Middle frontal gyrus (tissue), 1 donor: Measurements from ENCODE around the gene AGPAT3.

Experiments
- DNase-seq: peaks from one replicate; pipeline ENCODE4 v3.0.0-alpha.2; 2015; ENCODE audit warnings: low spot score; ENCODE audit errors: extremely low spot score

Gene AGPAT3

DNA sequence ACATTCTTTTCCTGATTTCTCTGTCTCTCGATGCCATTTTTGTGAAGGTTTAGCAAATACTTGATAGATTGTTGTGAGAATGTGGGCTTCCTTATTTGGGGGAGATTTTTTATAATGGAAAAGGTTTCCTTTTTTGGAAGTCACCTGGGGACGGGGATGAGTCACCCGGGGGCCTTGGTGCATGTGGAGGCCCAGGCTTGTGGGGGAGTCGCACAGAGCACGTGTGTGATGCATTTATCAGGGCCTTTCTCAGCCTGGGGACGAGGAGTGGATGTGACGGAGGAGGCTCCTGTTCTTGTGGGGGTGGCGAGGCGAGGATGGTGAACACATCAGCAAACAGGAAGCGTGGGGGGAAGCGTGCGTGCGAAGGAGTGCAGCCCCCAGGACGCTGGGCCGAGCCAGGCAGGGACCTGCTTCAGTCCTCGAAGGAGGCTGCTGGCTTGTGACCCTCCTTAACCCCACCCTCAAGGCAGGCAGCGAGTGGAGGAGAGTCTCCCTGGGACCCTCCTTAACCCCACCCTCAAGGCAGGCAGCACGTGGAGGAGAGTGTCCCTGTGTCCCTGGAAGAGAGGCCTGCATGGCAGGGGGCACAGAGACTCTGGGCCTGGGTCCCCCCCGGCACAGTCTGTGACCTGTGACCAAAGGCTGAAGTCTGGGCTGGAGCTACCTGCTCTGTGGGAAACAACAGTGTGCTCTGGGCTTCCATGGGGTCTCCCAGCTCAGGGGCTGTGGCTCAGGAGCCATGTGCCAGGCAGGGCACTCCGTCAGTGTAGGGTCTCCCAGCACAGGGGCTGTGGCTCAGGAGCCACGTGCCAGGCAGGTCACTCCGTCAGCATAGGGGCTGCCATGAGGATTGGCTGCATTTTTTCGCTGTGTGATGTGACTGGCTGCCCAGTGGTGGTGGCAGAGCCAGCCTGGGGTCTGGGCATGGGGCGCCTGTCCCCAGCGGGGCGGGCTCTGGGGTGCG, 57.2 kb downstream of the AGPAT3 start:
- no peak for DNase-seq

DNA sequence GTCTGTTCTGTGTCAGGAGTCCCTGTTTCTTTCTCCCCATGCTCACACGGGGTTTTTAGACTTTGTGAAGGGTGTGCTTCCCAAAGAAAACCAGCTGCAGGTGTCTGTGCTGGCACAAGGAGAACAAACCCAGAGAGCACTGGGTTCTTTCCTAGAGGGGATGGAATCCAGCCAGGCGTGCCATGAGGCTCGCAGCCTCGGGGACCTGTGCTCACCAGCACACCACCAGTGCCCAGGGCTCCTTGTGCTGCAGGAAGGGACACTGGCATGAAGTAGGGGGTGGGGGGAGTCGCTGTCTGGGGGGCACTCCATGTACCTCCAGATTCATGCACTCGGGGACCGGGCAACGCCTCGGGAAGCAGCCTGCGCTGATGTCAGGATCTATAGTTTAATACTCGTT, 57.9 kb downstream of the AGPAT3 start:
- DNase-seq: no peak

DNA sequence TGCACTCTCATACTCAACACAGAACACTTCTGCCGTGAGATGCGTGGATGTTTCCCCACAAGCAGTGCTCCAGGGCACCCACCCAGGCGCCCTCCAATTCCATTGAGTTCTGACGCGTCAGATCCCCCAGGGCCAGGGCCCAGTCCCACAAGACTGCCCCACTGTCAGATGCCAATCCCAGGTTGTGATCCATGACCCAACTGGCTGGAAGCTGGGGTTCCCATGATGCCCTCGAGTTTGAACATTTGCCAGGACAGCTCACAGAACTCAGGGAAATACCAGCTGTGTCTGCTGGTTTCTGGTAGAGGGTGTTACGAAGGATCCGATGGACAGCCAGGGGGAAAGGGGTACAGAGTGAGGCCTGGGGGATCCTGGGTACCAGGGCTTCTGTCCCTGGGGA, 58.4 kb downstream of the AGPAT3 start:
- no peak for DNase-seq

DNA sequence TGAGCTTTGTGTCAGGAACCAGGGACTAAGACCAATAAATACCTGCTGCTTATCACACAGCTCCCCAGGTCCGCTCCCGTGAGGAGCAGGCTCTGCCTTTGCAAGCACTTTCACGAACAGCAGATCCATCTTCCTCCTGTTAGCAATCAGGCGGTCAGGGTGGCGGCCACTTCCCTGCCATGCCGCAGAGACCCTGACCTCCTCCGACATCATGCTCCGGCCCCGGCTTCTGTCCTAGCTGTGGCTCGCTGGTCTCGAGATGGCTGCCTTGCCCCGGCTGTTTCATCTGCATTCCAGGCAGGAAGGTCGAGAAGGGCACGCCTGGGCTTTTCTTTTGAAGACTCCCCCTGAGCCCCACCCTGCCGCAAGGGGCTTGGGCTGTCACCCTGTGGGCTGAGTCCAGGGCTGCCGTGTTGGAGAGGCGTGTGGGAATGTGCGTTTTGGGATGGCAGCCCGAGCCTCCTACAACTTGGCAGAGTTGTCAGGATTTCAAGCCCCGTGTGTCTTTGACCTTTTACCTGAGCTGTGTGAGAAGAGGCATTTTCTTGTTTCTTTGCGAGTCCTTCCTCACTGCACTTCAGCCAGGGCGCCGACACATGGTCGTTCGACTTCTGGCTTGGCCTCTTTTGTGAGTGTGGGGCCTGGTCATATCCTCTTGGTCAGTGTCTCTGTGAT, 59.5 kb downstream of the AGPAT3 start:
- DNase-seq: no peak

DNA sequence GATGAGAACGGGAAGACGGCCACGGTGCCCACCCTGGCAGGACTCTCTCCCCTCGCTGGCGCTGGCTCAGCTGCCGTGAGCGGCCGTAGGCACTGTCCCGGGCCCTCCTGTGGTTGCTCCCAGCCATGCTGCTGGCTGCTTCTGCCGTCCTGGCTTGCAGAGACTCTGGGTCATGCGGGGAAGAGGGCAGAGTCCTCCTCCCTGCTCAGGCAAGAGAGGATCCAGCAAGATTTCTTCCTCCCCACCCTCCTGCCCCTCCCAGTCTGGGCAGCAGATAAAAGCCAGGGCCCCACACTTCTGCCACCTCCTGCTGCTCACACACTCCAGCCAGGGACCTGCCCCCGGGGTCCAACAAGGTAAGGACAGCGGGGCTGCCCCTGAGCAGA, 60.1 kb downstream of the AGPAT3 start:
- no peak for DNase-seq

DNA sequence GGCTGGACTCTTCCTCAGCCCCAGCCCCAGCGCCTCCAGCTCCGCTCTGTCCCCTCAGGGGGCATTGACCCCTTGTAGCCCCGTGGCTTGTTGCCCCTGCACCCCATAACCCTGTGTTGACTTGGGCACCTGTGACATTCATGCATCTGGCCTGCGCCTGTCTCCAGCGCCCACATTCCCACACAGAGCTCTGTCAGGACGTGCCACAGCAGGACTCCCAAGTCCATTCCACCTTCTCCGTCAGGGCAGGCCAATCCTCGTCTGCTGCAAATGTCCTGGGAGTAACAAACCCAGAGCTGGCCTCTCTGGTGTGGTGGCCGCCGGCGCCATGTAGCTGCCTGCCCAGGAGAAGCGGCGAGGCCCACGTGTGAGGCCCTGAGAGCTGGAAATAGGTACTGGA, 60.6 kb downstream of the AGPAT3 start:
- DNase-seq: no peak

DNA sequence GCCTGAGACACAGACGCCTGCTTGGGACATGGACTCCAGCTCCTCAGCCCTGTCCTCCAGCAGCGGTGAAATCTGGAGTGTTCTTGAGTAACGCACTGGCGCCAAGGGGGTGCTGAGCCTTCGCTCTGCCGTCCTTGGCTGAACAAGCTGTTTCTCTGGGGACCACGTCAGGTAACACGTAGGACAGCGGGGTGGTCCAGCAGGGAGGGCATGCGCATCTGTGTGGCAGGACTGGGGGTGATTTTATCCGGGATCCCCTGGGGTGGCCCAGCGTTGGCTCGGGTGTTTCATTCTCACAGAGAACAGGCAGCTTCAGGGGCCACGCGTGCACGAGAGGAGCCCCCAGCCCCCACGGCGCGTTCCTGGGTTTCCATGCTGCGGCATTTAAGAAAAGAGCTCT, 61.2 kb downstream of the AGPAT3 start:
- no peak for DNase-seq

DNA sequence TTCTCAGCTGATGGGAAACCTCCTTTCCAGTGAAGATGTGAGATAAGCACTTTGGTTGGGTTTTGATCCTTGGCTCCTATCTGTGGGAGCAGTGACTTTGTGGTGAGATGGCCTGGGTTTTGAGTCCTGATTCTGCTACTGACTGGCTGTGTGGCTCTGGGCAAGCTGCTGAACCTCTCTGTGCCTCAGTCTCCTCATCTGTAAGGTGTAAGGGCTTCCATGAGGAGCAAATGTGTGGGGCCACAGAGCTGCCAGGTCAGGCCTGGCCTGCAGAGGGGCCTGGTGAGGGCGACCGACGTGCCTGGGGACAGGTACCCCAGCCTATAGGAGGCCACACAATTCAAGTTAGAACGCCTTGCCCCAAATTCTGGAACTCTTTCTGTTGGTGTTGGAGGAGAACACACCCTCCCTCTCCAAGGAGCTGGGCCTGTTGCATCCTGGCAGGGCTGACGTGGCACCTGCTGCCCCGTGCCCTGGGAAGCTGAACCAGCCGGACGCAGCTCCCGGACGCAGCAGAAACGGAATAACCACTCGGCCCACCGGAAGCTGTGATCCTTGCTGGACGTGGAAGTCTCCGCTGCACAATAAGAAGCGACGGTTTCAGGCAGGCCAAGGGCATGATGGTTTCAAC, 62.7 kb downstream of the AGPAT3 start:
- DNase-seq: no peak

DNA sequence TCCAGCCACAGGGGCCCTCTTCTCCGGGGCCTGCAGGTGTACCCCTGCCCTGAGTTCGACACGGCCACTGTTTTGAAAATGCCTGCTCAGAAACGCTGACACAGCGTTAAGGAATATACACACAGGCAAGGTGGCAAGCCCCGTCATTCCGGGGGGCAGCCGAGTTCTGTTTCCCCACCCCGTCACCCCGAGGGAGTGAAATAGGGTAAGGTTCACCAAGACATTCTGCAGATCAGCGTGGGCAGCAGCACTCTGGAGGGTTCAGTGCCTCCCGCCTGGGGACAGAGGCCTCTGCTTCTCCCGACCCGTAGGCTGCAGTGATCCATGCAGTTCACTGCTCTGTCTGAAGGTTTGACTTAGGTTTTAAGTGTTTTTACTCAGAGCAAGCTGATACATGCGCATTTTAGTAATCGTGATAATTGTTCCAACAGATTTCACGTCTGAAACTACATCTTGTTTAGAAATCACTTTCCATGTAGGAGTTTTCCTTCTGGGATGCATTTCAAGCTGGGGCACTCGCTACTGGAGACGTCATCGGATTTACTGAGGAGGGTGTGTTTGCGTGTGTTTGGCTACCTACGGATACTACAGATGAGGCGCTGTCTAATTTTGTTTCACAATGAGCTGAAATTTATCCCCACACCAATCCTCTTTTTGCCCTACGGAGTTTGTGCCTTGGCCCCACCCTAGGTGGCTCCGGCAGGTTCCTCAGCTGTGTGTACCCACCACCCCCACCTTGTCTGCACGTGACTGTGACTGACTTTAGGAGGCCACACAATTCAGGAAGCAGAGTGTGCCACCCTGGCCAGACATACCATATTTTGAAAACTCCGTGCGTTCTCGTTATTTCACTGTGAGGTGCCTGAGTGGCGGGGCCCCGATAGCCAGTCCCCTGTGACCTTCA, 63.5 kb downstream of the AGPAT3 start:
- DNase-seq: no peak

DNA sequence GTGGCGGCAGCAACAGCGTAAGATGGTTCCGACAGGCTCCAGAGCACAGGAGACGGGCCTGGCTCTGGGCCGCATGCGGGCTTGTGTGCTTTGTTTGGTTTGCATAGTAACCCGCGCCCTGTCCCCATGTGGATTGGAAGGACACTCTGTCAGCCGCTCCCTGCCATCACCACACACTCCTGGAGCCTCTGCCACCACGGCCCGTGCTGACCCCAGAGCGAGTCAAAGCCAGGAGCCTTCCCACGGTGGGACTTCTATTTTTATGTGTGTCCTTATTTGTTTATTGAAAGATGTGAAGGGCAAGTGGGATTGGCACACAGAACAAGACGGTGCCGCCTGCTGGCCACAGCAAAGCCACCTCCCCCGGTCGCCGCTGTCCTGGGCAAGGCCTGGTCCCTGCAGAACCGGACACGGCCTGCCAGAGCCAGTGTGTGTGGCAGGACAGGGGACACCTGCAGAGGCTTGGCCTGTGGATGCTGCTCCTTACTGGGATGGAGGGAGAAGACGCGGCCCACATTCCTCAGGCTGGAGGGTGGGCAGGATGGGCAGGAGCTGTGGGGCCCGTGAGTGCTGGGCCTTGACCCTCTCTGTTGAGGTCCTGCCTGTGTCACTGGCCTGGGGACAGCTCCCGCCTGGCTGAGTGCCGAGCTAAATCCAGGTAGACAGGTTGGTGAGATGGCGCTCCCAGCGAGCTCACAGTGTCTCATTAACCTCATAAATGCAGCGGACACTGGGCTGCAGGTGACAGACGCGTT, 64.4 kb downstream of the AGPAT3 start:
- DNase-seq: no peak

DNA sequence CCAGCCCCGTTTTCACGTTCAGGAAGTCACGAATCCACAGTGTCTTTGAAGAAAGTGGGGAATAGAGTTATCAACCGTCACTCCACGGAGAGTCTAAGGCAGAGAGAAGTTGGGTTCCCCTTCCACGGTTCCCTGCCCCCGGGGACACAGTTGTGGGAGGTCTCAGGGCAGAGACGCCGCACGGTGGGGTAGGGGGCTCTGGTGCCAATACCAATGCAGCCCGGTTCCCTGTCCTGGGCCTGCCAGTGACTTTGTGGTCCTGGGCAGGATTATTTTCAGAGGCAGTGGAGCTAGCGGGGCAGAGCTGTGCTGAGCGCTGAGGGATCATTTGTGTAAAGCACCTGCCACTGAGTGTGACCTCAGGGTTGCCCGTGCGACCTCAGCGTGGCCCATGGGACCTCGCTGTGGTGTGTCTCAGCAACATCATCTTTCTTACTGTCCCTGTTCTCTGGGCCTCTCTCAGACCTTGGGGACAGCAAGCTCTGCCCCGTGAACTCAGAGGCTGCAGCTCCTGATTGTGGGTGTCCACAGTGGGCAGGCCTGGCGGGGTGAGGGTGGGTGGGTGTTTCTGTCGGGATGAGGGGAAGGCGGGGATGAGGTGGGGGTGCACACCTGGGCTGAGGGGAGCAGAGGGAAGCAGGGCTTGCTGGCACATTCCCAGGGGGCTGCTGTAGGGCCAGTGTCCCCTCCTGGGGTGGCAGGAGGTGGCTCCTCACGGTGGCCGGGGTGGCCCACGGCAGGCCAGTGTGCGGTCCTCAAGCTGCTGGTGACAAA, 65.2 kb downstream of the AGPAT3 start:
- no peak for DNase-seq

DNA sequence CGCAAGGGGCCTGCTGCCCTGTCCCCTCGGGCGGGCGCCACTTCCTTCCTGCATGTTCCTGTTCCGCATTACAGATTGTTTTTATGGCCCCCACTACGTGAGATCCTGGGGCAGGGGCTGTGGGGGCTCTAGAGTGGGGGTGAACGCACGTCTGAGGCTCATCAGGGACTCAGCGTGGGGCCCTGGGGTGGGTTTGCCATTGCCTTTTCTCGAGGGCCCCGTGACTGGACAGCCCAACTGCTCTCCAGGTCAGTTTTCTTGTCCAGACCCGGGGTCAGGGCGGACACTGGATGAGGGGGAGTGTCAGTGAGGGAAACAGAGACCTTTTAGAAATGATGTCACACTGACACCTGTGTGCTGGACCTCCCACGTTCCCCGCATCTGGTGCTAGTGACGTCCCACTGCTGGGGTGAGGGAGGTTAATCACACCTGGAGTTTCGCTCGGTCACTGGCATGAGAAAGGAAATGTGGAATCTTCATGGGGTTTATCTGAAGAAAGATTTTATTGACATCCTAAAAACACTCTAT, 65.9 kb downstream of the AGPAT3 start:
- no peak for DNase-seq

DNA sequence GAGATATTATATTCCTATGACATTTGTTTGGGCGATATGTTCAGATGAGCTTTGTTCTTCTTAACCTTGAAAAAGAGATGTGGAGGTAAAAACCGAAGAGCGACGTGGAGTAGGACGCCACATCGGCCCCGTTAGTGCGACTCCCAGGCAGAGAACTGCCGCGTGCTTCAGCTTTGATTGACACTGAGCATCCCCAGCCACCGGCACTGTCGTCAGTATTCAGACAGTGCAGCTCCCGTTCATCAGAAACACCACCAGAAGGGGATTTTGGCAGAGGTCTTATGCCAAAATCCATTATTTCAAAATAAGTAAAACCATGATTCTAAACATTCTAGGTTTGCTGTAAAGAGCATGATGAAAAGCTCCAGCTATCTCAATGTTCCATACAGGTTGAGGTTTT, 66.5 kb downstream of the AGPAT3 start:
- no peak for DNase-seq

DNA sequence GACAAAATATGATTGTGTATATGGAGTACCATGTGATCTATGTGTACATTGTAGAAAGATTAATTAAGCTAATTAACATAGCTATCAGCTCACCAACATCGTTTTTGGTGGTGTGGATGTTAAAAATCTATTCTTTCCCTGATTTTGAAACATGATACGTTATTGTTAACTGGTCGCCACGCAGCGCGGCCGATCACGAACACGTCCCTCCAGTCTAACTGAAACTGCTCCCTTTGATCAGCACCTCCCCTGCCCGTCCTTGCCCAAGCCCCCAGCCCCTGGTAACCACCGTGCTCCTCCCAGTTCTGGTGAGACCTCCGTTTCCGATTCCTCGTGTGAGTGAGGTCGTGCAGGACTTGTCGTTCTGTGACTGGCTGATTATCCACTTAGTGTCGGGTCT, 67.0 kb downstream of the AGPAT3 start:
- no peak for DNase-seq

DNA sequence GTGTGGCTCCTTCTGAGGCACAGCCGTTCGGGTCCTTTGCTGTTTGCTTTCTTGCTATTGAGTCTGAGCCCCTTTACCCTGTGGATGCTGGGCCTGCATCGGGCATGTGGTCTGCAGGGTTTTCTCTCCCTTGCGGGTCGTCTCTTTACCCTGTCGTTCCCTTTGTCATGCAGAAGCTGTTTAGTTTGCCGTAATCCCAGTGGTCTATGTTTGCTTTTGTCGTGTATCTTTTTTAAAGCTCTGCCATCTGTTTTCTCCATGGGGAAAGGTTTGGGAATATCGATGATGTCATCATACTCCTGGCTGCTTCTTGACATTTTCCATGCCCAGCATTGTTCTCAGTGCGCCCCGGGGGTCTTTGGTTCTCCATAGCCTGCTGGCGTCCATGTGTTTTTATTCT, 68.2 kb downstream of the AGPAT3 start:
- DNase-seq: no peak

DNA sequence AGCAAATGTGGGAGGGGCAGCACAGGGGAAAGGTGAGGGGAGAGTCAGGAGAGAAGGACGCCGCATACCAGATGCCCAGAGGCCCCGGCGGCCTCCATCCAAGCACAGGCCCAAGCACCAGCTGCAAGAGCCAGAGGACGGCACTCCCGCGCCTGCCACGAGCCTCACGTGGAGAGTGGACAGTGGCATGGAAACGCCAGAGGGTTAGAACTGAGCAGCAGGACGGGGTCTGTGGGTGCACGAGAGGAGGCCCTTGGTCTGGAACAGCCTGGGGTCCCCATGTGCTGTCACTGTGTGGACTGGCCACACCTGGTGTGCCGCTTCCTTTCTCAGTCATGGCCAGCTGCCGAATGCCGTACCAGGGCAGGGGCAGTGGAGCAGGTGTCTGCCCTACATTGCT, 68.7 kb downstream of the AGPAT3 start:
- no peak for DNase-seq

DNA sequence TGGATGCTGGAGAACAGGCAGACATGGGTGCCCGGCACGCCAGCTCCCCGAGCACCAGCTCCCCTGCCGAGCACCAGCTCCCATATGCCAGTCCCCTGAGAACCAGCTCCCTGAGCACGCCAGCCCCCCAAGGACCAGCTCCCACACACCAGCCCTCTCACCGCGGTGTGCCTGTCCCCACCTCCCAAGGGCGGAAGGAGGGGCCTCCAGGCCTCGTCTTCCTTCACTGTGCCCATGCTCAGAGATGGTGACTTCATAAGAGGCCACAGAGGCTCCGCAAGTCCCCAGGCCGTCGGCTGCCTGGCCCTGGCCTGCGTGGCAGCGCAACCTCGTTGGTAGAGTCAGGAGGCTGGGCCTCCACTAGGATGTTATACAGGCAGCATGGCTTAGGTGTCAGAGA, 69.1 kb downstream of the AGPAT3 start:
- no peak for DNase-seq

DNA sequence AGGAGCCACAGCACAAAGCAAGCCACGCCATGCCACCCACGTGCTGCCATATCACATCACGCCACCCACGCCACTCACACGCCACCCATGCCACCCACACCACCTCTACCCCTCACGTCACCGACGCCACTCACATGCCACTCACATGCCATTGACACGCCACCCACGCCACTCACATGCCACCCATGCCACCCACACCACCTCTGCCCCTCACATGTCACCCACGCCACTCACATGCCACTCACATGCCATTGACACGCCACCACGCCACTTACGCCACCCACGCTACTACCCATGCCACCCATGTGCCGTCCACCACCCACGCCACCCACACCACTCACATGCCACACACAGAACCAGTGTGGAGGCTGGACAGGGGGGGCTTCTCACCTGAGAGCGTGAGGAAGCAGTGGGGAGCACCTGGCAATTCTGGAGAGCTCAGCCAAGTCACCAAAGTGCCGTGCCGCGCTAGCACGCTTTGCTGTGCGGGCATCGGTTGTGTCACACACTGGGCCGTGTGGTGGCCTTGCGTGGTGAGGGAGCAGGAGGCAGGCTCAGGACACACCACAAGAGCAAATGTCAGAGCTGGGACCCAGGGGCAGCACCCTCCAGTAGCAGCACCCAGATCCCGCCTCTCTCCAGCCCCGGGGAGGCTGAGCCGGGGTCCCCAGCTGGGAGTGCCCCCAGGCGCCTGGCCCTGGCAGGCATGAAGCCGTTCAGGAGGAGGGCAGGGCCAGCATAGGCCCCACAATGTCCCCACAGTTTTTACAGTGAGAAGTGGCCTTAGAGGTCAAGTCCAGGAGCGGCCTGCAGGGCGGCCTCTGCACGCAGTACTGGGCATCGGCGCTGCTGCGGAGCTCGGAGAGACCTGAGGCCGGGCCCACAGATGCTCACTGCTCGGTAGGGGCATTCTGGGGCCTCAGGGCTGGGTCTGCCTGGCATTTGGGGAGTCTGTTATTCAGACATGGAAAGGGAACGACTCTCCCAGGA, 70.0 kb downstream of the AGPAT3 start:
- no peak for DNase-seq
